Natural killer cell (primary cell): ENCODE results near the gene CHCT1. TPM values are rescaled to one million over a fixed set of nuclear protein-coding genes. Genes with fewer than 3 reads are reported as not detected.

Experiments
- ATAC-seq, 3 donors: fragments of 150-1000 bp in 2 of 3; fragments of 200-7000 bp in 1 of 3; cut with Tn5 transposase; 1 replicate in 1 of 3; 2 replicates in 2 of 3; pipeline ENCODE4 v1.10.0; 2021; ENCODE audit warnings: mild to moderate bottlenecking in 2 of 3, moderate library complexity in 2 of 3
- DNase-seq, 2 donors: peaks; one replicate each; pipeline versions ENCODE4 v3.0.0 to v3.0.0-alpha.2; 2013 to 2021; ENCODE audit warnings: mixed read lengths in 1 of 2
- H3K27ac ChIP-seq: one replicate; pipeline ENCODE4 v1.5.1; 2013; ENCODE audit warnings: mild to moderate bottlenecking, low read length
- H3K27me3 ChIP-seq: one replicate; pipeline ENCODE4 v1.6.1; 2013; ENCODE audit warnings: low read length; ENCODE audit not compliant: control insufficient read depth, insufficient read depth
- H3K36me3 ChIP-seq: one replicate; pipeline ENCODE4 v1.6.1; 2013; ENCODE audit warnings: low read length; ENCODE audit not compliant: control insufficient read depth, insufficient read depth
- H3K4me1 ChIP-seq: one replicate; pipeline ENCODE4 v1.6.1; 2013; ENCODE audit warnings: low read length; ENCODE audit not compliant: control insufficient read depth, insufficient read depth
- H3K4me3 ChIP-seq: one replicate; pipeline ENCODE4 v1.5.1; 2013; ENCODE audit warnings: low read length
- H3K9me3 ChIP-seq: one replicate; pipeline ENCODE4 v1.6.1; 2013; ENCODE audit warnings: low read length; ENCODE audit not compliant: control insufficient read depth, insufficient read depth
- H3K27ac Mint-ChIP-seq, 2 donors: one replicate each; pipeline ENCODE4 v1.8.0; 2022; ENCODE audit warnings: mild to moderate bottlenecking in 2 of 2, mixed read lengths in 2 of 2, moderate library complexity in 1 of 2
- H3K27me3 Mint-ChIP-seq, 2 donors: one replicate each; pipeline ENCODE4 v1.8.0; 2022; ENCODE audit warnings: low read depth in 2 of 2, mixed read lengths in 2 of 2
- H3K36me3 Mint-ChIP-seq: one replicate; pipeline ENCODE4 v1.8.0; 2022; ENCODE audit warnings: mixed read lengths
- H3K4me1 Mint-ChIP-seq, 2 donors: one replicate each; pipeline ENCODE4 v1.8.0; 2022; ENCODE audit warnings: mixed read lengths in 2 of 2
- H3K4me3 Mint-ChIP-seq: one replicate; pipeline ENCODE4 v1.8.0; 2022; ENCODE audit warnings: mild to moderate bottlenecking, moderate library complexity, mixed read lengths
- H3K9me3 Mint-ChIP-seq, 2 donors: one replicate each; pipeline ENCODE4 v1.8.0; 2022; ENCODE audit warnings: mixed read lengths in 2 of 2
- WGBS: methylation state at CpG from one replicate; pipeline ENCODE4 v1.1.7; 2013; ENCODE audit warnings: missing lambda C conversion rate; ENCODE audit not compliant: insufficient coverage; 5-methylcytosine and 5-hydroxymethylcytosine counted together
- intact Hi-C: fragments of 100-400 bp; cut with micrococcal nuclease; formaldehyde crosslinking; loops from one replicate; pipeline ENCODE4 v1.14.2; 2022
- total RNA-seq, 4 donors: library from RNA; stranded (reverse); fragments of 120-200 nt in 1 of 4; gene quantifications; one replicate each; pipeline versions ENCODE4 v1.2.3 to v1.2.4, GENCODE V29; 2013 to 2022
- TF ChIP-seq, protein P1 (sequence below): fragments of 200-600 bp; IDR thresholded peaks from one replicate; pipeline ENCODE4 v1.8.0; 2022; ENCODE audit warnings: antibody characterized with exemption

Gene CHCT1
- total RNA-seq, 3 donors from 2014 or later (not counting 1 experiment from before 2014, with no cell fraction given) = not detected

DNA sequence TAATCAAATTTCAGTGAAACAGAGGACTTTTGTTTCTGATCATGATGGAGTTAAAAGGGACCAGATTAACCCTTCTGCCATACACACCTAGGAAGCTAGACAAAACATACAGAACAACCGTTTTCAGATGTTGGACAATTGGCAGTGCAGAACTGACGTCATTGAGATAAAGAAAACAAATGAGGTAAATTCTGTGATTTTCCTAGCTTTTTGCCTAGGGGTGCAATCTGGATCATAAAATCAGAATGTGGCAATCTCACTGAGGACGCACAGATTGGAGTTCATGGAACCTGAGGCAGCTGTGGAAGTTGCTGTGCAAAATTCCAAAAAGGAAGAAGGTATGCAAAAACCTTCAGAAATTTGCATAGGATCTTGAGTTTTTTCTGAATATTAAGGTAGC, 15.4 kb upstream of the CHCT1 start:
- H3K4me3 ChIP-seq = no peak overlapping the region
- no peaks in the 10 kb centered on the region for H3K36me3 Mint-ChIP-seq
- H3K4me1 ChIP-seq = no peaks in the 10 kb centered on the region
- no peaks in the 10 kb centered on the region for H3K36me3 ChIP-seq
- no peaks in the 10 kb centered on the region for H3K9me3 ChIP-seq
- H3K27me3 ChIP-seq = no peaks in the 10 kb centered on the region
- no peaks in the 10 kb centered on the region for H3K9me3 Mint-ChIP-seq
- 89% methylated on average over 3 of the region's 3 CpGs for WGBS
- H3K27ac Mint-ChIP-seq = no peak overlapping the region
- no peaks in the 10 kb centered on the region for H3K4me1 Mint-ChIP-seq
- no peak overlapping the region for H3K27ac ChIP-seq
- DNase-seq = no peak
- H3K27me3 Mint-ChIP-seq = peaks cover 0 to 6% of the 10 kb centered on the region in 2 donors
- H3K4me3 Mint-ChIP-seq = no peak overlapping the region
- ATAC-seq = no peak
- TF ChIP-seq, protein P1, sequence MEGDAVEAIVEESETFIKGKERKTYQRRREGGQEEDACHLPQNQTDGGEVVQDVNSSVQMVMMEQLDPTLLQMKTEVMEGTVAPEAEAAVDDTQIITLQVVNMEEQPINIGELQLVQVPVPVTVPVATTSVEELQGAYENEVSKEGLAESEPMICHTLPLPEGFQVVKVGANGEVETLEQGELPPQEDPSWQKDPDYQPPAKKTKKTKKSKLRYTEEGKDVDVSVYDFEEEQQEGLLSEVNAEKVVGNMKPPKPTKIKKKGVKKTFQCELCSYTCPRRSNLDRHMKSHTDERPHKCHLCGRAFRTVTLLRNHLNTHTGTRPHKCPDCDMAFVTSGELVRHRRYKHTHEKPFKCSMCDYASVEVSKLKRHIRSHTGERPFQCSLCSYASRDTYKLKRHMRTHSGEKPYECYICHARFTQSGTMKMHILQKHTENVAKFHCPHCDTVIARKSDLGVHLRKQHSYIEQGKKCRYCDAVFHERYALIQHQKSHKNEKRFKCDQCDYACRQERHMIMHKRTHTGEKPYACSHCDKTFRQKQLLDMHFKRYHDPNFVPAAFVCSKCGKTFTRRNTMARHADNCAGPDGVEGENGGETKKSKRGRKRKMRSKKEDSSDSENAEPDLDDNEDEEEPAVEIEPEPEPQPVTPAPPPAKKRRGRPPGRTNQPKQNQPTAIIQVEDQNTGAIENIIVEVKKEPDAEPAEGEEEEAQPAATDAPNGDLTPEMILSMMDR = no peak
- intact Hi-C loops = no loop called here

DNA sequence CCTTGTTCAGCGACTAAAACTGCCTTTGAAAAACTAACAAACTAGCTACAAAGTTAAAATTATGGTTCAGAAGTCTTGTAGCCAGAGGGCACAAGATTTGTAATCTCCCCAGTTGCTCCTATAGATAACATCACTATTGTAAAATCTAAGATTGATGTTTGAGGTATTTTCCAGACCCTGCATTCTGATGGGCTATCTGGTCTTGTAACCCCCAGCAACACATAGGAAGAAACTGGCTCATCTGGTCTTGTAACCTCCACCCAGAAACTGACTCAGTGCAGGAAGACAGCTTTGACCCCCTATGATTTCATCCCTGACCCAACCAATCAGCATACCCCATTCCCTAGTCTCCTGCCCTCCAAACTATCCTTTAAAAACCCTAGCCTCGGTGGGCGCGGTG, 12.3 kb upstream of the CHCT1 start:
- Mint-ChIP-seq H3K9me3 (no peaks in the 10 kb centered on the region), H3K27me3 (peaks cover 6% of the 10 kb centered on the region in 2 donors), H3K4me3 (no peak overlapping the region), H3K4me1 (no peaks in the 10 kb centered on the region), H3K27ac (no peak overlapping the region), H3K36me3 (no peaks in the 10 kb centered on the region)
- TF ChIP-seq, protein P1 = no peak
- H3K4me3 ChIP-seq = no peak overlapping the region
- 100% methylated on average over 4 of the region's 4 CpGs for WGBS
- no peaks in the 10 kb centered on the region for H3K4me1 ChIP-seq
- no peak overlapping the region for H3K27ac ChIP-seq
- H3K36me3 ChIP-seq = no peaks in the 10 kb centered on the region
- DNase-seq (no peak), ATAC-seq (no peak)
- no peaks in the 10 kb centered on the region for H3K9me3 ChIP-seq
- intact Hi-C loops = no loop called here
- no peaks in the 10 kb centered on the region for H3K27me3 ChIP-seq

DNA sequence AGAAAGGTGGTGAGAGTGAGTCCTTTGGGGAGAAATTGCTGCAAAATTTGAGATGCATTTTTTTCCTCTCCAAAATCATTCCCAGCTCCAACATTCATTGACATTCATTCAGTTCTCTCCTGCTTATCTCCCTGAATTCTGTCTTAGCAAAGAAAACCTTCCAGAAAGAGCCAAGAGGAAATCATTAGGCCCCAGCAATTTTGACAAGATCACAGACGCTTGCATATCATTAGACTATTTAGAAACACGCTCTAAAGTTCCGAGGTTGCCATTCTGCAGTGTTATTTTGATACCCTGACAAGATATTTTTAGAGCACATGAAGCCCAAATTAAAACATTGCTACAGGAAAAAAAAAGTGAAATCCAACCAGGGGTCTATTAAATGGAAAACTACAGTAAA, 9.6 kb upstream of the CHCT1 start:
- no peaks in the 10 kb centered on the region for H3K9me3 ChIP-seq
- Mint-ChIP-seq H3K27me3 (peaks cover 6 to 10% of the 10 kb centered on the region in 2 donors), H3K4me1 (no peaks in the 10 kb centered on the region), H3K36me3 (no peaks in the 10 kb centered on the region), H3K27ac (no peak overlapping the region), H3K9me3 (no peaks in the 10 kb centered on the region), H3K4me3 (no peak overlapping the region)
- intact Hi-C loops = no loop called here
- TF ChIP-seq, protein P1 = no peak
- H3K27me3 ChIP-seq = no peaks in the 10 kb centered on the region
- no peak for DNase-seq
- H3K36me3 ChIP-seq = no peaks in the 10 kb centered on the region
- H3K27ac ChIP-seq = no peak overlapping the region
- 92% methylated on average over 3 of the region's 3 CpGs for WGBS
- ATAC-seq = no peak
- H3K4me1 ChIP-seq = no peaks in the 10 kb centered on the region
- H3K4me3 ChIP-seq = no peak overlapping the region

DNA sequence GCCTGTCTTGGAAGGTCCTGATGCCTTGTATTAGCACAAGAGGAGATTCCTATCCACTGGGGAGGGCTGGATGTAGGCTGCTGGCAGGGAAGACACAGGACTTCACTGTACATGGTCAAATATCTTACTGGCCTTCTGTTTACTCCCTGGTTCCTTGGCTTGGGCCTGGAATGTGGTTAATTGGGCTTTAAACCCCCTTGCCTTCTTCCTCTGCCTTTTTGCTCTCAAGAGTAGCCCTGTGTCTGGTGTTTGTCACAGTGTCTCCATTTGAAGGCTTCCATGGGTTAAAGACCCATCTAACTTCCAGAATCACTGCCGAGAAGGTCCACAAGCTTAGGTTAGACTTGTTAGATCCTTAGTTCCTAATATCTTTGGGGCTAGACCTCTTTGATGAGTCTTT, 7.1 kb upstream of the CHCT1 start:
- 100% methylated on average over 1 of the region's 1 CpG for WGBS
- Histone ChIP-seq H3K36me3 (no peaks in the 10 kb centered on the region), H3K27me3 (no peaks in the 10 kb centered on the region), H3K9me3 (no peaks in the 10 kb centered on the region), H3K4me3 (no peak overlapping the region), H3K4me1 (no peaks in the 10 kb centered on the region), H3K27ac (no peak overlapping the region)
- H3K27me3 Mint-ChIP-seq = peaks cover 6 to 7% of the 10 kb centered on the region in 2 donors
- no peaks in the 10 kb centered on the region for H3K36me3 Mint-ChIP-seq
- no peak for ATAC-seq
- H3K9me3 Mint-ChIP-seq = no peaks in the 10 kb centered on the region
- no peaks in the 10 kb centered on the region for H3K4me1 Mint-ChIP-seq
- no peak overlapping the region for H3K27ac Mint-ChIP-seq
- TF ChIP-seq, protein P1 = no peak
- no peak overlapping the region for H3K4me3 Mint-ChIP-seq
- no peak for DNase-seq
- intact Hi-C loops = no loop called here
